Ascending aorta (tissue), 2 donors: ENCODE data around the gene MEGF11. TPM values are rescaled to one million over a fixed set of nuclear protein-coding genes. Genes with fewer than 3 reads are reported as not detected.

Experiments
- DNase-seq, 2 donors: peaks; one replicate each; pipeline ENCODE4 v3.0.0-alpha.2; 2019; ENCODE audit warnings: low spot score in 2 of 2
- H3K27ac ChIP-seq, 2 donors: fragments of 200-600 bp; sonication (generic); one replicate each; pipeline ENCODE4 v1.5.1; 2016 to 2017; ENCODE audit warnings: mild to moderate bottlenecking in 1 of 2
- H3K27me3 ChIP-seq: fragments of 200-600 bp; sonication (generic); one replicate; pipeline ENCODE4 v1.5.1; 2017
- H3K36me3 ChIP-seq, 2 donors: fragments of 200-600 bp; sonication (generic); one replicate each; pipeline ENCODE4 v1.5.1; 2016
- H3K4me1 ChIP-seq, 2 donors: fragments of 200-600 bp; sonication (generic); one replicate each; pipeline ENCODE4 v1.5.1; 2016 to 2017; ENCODE audit warnings: mild to moderate bottlenecking in 1 of 2
- H3K4me3 ChIP-seq, 2 donors: fragments of 200-600 bp; sonication (generic); one replicate each; pipeline ENCODE4 v1.5.1; 2016 to 2017; ENCODE audit warnings: mild to moderate bottlenecking in 1 of 2
- H3K9me3 ChIP-seq, 2 donors: fragments of 200-600 bp; sonication (generic); one replicate each; pipeline ENCODE4 v1.5.1; 2016
- intact Hi-C: fragments of 100-400 bp; cut with DNase I; formaldehyde crosslinking; loops from one replicate; pipeline ENCODE4 v1.15.1; 2023
- total RNA-seq: library from RNA; depleted of rRNA; stranded (reverse); fragments of >200 nt; gene quantifications from one replicate; pipeline ENCODE4 v1.1.0, GENCODE V29; 2016
- TF ChIP-seq, protein P1 (sequence below), 3 experiments: fragments of 200-600 bp in 2 of 3; fragments of 450-650 bp in 1 of 3; sonication (generic) in 2 of 3; IDR thresholded peaks; one replicate each; pipeline ENCODE4 v1.5.1; 2016 to 2019; ENCODE audit warnings: antibody characterized with exemption in 3 of 3, mild to moderate bottlenecking in 1 of 3, moderate library complexity in 1 of 3

Gene MEGF11
- total RNA-seq, 1 donor from 2014 or later = not detected

DNA sequence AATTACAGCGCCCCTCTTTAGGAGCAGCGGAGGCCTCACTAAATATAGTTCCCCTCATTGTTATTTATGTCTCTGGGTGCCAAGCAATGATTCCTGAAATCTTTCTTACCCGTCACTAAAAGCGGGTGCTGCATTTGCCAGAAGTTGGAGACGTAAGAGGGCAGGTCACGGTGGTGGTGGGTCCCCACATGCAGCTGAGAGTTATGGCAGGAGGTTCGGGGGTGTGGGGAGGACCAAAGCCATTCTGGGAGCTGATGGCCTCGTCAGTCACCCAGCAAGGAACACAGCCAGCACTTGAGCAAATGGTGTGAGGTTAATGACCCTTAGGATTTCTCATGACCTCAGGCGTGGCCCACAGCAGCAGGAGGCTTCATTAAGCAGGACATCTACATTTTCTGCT, 255.1 kb downstream of the MEGF11 start:
- TF ChIP-seq, protein P1, sequence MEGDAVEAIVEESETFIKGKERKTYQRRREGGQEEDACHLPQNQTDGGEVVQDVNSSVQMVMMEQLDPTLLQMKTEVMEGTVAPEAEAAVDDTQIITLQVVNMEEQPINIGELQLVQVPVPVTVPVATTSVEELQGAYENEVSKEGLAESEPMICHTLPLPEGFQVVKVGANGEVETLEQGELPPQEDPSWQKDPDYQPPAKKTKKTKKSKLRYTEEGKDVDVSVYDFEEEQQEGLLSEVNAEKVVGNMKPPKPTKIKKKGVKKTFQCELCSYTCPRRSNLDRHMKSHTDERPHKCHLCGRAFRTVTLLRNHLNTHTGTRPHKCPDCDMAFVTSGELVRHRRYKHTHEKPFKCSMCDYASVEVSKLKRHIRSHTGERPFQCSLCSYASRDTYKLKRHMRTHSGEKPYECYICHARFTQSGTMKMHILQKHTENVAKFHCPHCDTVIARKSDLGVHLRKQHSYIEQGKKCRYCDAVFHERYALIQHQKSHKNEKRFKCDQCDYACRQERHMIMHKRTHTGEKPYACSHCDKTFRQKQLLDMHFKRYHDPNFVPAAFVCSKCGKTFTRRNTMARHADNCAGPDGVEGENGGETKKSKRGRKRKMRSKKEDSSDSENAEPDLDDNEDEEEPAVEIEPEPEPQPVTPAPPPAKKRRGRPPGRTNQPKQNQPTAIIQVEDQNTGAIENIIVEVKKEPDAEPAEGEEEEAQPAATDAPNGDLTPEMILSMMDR (IDR thresholded peaks at IDR 0.05) = no peak
- Histone ChIP-seq H3K9me3 (no peaks in the 10 kb centered on the region), H3K36me3 (no peaks in the 10 kb centered on the region), H3K4me1 (no peaks in the 10 kb centered on the region), H3K27ac (no peak overlapping the region), H3K4me3 (no peak overlapping the region), H3K27me3 (no peaks in the 10 kb centered on the region)
- intact Hi-C loops = no loop called here
- DNase-seq = no peak

DNA sequence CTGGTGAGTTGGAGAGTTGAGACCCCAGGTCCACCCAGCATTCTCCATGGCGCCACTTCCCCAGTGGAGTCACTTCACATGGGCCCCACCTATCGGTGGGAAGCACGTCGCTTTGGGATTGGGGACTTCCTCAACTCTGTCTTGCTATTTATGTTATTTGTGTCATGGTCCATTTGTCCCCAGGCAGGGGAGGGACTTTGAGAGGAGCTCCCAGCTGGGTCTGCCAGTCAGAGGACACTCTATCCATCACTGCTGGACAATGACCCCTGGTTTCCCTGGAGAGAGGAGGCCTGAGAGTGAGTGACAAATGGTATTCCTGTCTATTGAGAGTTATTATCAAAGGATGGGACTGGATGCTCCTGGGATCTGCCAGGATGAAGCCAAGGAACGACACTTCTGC, 256.6 kb downstream of the MEGF11 start:
- DNase-seq = no peak
- Histone ChIP-seq H3K9me3 (no peaks in the 10 kb centered on the region), H3K4me1 (no peaks in the 10 kb centered on the region), H3K4me3 (no peak overlapping the region), H3K27me3 (no peaks in the 10 kb centered on the region), H3K27ac (no peak overlapping the region), H3K36me3 (no peaks in the 10 kb centered on the region)
- intact Hi-C loops = no loop called here
- TF ChIP-seq, protein P1 (IDR thresholded peaks at IDR 0.05) = no peak

DNA sequence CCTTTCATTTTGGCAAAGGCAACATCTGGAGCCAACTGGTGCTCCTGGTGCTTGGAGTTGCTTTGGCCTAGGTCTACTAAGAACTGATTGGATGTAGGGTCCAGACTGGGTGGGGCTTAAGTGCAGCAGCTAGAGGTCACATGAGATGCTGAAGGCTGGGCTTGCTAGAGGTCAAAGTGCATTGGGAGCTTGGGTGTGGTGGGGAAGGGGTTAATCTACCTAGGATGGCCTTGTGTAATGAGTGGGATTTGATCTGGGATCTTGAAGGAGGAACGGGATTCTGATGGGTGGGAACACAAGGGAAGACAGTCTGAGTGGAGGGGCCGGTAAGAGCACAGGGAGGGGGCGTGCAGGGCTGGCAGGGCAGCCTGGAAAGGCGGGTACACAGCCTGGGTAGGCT, 258.7 kb downstream of the MEGF11 start:
- DNase-seq = no peak
- Histone ChIP-seq H3K27ac (no peak overlapping the region), H3K9me3 (no peaks in the 10 kb centered on the region), H3K27me3 (no peaks in the 10 kb centered on the region), H3K4me1 (no peaks in the 10 kb centered on the region), H3K36me3 (no peaks in the 10 kb centered on the region), H3K4me3 (no peak overlapping the region)
- TF ChIP-seq, protein P1 (IDR thresholded peaks at IDR 0.05) = no peak
- intact Hi-C loops = no loop called here

DNA sequence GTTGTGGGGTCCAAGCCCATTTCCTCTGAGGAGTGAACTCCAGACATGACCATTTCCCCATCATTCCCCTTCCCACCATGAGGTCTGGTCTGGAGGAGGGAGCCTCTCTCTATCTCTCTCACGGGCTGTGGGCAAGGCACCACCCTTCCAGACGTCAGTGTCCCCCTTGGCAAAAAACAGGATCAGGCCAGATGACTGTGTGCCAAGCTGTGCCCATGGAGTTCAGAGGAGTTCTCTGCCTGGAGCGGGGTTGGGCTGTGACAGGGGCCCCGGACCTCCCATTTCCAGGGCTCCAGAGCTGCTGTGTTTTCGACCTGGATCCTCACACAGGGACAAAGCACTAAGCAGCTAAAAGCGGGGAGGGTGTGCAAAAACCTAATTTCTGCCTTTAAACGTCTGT, 259.8 kb downstream of the MEGF11 start:
- no peaks in the 10 kb centered on the region for H3K4me1 ChIP-seq
- no peaks in the 10 kb centered on the region for H3K9me3 ChIP-seq
- H3K27ac ChIP-seq = no peak overlapping the region
- TF ChIP-seq, protein P1 (IDR thresholded peaks at IDR 0.05) = no peak
- no peak overlapping the region for H3K4me3 ChIP-seq
- no peaks in the 10 kb centered on the region for H3K27me3 ChIP-seq
- no peak for DNase-seq
- intact Hi-C loops = no loop called here
- no peaks in the 10 kb centered on the region for H3K36me3 ChIP-seq

DNA sequence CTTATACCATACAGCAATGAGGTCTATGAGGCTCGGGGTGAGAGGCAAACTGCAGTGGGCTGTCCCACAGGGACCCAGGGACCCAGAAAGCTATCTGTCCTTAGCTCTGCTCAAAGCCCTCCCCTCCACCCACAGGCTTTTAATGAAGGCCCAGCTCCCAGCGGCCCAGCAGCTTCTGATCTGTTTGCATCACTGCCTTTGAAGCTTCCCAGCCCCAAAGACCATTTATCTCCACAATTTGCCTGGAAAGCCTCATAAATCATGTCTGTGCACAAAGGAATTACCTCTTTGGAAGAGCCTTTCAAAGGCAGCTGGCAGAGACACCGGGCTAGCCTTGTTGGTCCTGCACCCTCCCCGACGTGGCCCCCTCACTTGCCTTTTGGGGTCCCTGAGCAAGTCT, 260.3 kb downstream of the MEGF11 start:
- TF ChIP-seq, protein P1 (IDR thresholded peaks at IDR 0.05) = no peak
- Histone ChIP-seq H3K36me3 (no peaks in the 10 kb centered on the region), H3K4me1 (no peaks in the 10 kb centered on the region), H3K9me3 (no peaks in the 10 kb centered on the region), H3K27ac (no peak overlapping the region), H3K4me3 (no peak overlapping the region), H3K27me3 (no peaks in the 10 kb centered on the region)
- DNase-seq = no peak
- intact Hi-C loops = no loop called here
